ENCODE data around the gene SOX9. TPM values are rescaled to one million over a fixed set of nuclear protein-coding genes. Genes with fewer than 3 reads are reported as not detected.

The SOX9 gene
- total and polyA plus RNA-seq, 2 experiments from 2014 or later = 16.6 to 18.5 TPM

DNA sequence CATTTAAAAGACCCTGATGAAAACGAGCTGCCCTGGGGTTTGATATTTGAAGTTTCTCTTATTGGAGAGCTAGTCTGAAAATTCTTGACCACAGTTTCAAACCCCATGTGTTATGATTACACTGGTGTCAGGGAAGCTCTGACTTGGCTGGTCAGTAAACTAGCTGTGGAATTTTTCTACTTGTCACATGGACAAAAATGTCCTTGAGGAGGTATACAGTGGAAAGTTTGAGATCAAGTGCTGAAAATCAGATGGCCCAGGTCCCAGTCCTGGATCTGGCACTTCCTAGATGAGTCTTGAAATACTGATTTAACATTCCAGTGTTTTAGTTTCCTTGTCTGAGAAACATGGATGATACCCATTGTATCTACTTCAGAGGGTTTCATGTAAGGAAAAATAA lies 30.7 kb upstream of the SOX9 start:
- Histone ChIP-seq H4K20me1 (ENCODE audit: insufficient read depth) (no peaks in the 10 kb centered on the region), H3K36me3 (ENCODE audit: low read depth) (no peaks in the 10 kb centered on the region), H3K9ac (no peak overlapping the region), H3K27me3 (replicated peaks; ENCODE audit: insufficient read depth) (peaks cover 20% of the 10 kb centered on the region), H3K27ac (no peak overlapping the region), H2AFZ (no peak overlapping the region), H3K4me2 (ENCODE audit: unreplicated experiment) (no peak overlapping the region), H3K4me3 (no peak overlapping the region), H3F3A (ENCODE audit: insufficient read depth) (no peaks in the 10 kb centered on the region), H3K4me1 (ENCODE audit: insufficient read depth) (no peaks in the 10 kb centered on the region), H3K79me2 (ENCODE audit: insufficient read depth) (no peaks in the 10 kb centered on the region), H3K9me3 (ENCODE audit: low read depth) (no peaks in the 10 kb centered on the region), H3K9me2 (ENCODE audit: insufficient read depth) (no peaks in the 10 kb centered on the region)
- peak; percentile 6 for DNase-seq
- in situ Hi-C loops (cut with MboI) = no loop called here
- 3 to 4% methylated on average over 1 of the region's 1 CpG for WGBS, 2 experiments (ENCODE audit: low coverage in 1 of 2, low lambda C conversion rate in 2 of 2, missing lambda C conversion rate in 2 of 2)
- no peak for TF ChIP-seq EZH2phosphoT487 (IDR thresholded peaks at IDR 0.05; ENCODE audit: insufficient read depth, low read depth)
- no peak for TF ChIP-seq EZH2 (IDR thresholded peaks at IDR 0.05; ENCODE audit: insufficient read depth, poor library complexity, severe bottlenecking)

GRCh38 chr17:72092710-72093322 lies 28.0 kb upstream of the SOX9 start:
- 19 to 39% methylated on average over 1 of the region's 1 CpG for WGBS, 2 experiments (ENCODE audit: low coverage in 1 of 2, low lambda C conversion rate in 2 of 2, missing lambda C conversion rate in 2 of 2)
- no peak overlapping the region for H3K27ac ChIP-seq
- no peaks in the 10 kb centered on the region for H3K4me1 ChIP-seq (ENCODE audit: insufficient read depth)
- DNase-seq = no peak
- peaks cover 20% of the 10 kb centered on the region for H3K27me3 ChIP-seq (replicated peaks; ENCODE audit: insufficient read depth)
- H3K79me2 ChIP-seq (ENCODE audit: insufficient read depth) = no peaks in the 10 kb centered on the region
- no peaks in the 10 kb centered on the region for H3F3A ChIP-seq (ENCODE audit: insufficient read depth)
- no peaks in the 10 kb centered on the region for H3K36me3 ChIP-seq (ENCODE audit: low read depth)
- no peak overlapping the region for H2AFZ ChIP-seq
- TF ChIP-seq EZH2 (IDR thresholded peaks at IDR 0.05; ENCODE audit: insufficient read depth, poor library complexity, severe bottlenecking) (no peak), EZH2phosphoT487 (IDR thresholded peaks at IDR 0.05; ENCODE audit: insufficient read depth, low read depth) (no peak)
- no peaks in the 10 kb centered on the region for H3K9me2 ChIP-seq (ENCODE audit: insufficient read depth)
- H3K9ac ChIP-seq = no peak overlapping the region
- H3K4me2 ChIP-seq (ENCODE audit: unreplicated experiment) = no peak overlapping the region
- no peak overlapping the region for H3K4me3 ChIP-seq
- H3K9me3 ChIP-seq (ENCODE audit: low read depth) = no peaks in the 10 kb centered on the region
- no peaks in the 10 kb centered on the region for H4K20me1 ChIP-seq (ENCODE audit: insufficient read depth)
- in situ Hi-C loops (cut with MboI) = no loop called here

DNA sequence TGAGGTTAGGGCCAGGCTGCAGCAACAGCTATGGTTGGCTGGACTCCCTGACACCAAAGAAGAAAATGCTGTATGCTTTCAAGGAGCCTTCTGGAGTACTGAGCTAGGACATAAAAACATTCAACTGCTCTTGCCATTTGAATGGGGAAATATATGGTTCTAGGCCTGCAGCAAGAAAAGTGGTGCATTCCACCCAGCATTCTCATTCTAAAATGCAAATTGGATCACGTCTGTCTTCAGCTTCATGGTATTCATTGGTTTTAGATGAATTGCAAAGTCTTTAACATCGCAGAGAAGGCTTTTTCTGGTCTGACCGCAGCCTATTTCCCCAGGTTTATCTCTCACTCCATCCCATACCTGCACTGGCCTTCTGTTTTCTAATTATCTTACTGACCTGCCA lies 27.1 kb upstream of the SOX9 start:
- Histone ChIP-seq H3K36me3 (ENCODE audit: low read depth) (no peaks in the 10 kb centered on the region), H3K4me1 (ENCODE audit: insufficient read depth) (no peaks in the 10 kb centered on the region), H3K27ac (no peak overlapping the region), H3K4me2 (ENCODE audit: unreplicated experiment) (no peak overlapping the region), H4K20me1 (ENCODE audit: insufficient read depth) (no peaks in the 10 kb centered on the region), H3K79me2 (ENCODE audit: insufficient read depth) (no peaks in the 10 kb centered on the region), H2AFZ (no peak overlapping the region), H3K9ac (no peak overlapping the region), H3K9me2 (ENCODE audit: insufficient read depth) (no peaks in the 10 kb centered on the region), H3K4me3 (no peak overlapping the region), H3K9me3 (ENCODE audit: low read depth) (no peaks in the 10 kb centered on the region), H3K27me3 (replicated peaks; ENCODE audit: insufficient read depth) (peaks cover 11% of the 10 kb centered on the region), H3F3A (ENCODE audit: insufficient read depth) (no peaks in the 10 kb centered on the region)
- in situ Hi-C loops (cut with MboI) = no loop called here
- 44 to 58% methylated on average over 3 of the region's 3 CpGs for WGBS, 2 experiments (ENCODE audit: low coverage in 1 of 2, low lambda C conversion rate in 2 of 2, missing lambda C conversion rate in 2 of 2)
- no peak for DNase-seq
- TF ChIP-seq EZH2phosphoT487 (IDR thresholded peaks at IDR 0.05; ENCODE audit: insufficient read depth, low read depth) (no peak), EZH2 (IDR thresholded peaks at IDR 0.05; ENCODE audit: insufficient read depth, poor library complexity, severe bottlenecking) (no peak)

DNA sequence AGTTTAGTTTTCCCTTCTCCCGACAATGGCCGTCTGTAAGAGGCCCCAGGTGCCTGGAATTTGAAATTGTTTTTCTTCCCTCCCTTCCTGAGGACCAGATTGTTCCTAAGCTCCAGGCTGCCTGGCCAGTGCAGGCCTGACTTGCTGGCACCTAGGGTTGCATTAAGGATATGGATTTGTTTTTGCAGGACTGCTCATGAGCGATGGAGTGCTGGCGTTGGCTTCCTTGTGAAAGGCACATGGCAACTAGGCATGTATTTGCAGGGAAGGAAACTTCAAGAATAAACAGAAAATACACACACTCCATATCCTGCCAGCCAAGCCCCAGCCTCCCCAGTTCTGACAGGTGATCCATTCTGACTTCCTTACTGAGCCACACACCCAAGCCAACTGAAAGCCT lies 25.5 kb upstream of the SOX9 start:
- Histone ChIP-seq H3F3A (ENCODE audit: insufficient read depth) (no peaks in the 10 kb centered on the region), H3K9me2 (ENCODE audit: insufficient read depth) (no peaks in the 10 kb centered on the region), H3K79me2 (ENCODE audit: insufficient read depth) (no peaks in the 10 kb centered on the region), H3K27ac (no peak overlapping the region), H3K36me3 (ENCODE audit: low read depth) (no peaks in the 10 kb centered on the region), H3K9me3 (ENCODE audit: low read depth) (no peaks in the 10 kb centered on the region), H3K27me3 (replicated peaks; ENCODE audit: insufficient read depth) (peaks cover 7% of the 10 kb centered on the region), H3K4me2 (ENCODE audit: unreplicated experiment) (no peak overlapping the region), H3K4me1 (ENCODE audit: insufficient read depth) (peaks cover 9% of the 10 kb centered on the region; the same call in 1 of the 2 replicates), H4K20me1 (ENCODE audit: insufficient read depth) (no peaks in the 10 kb centered on the region), H2AFZ (no peak overlapping the region), H3K4me3 (no peak overlapping the region), H3K9ac (no peak overlapping the region)
- TF ChIP-seq EZH2 (IDR thresholded peaks at IDR 0.05; ENCODE audit: insufficient read depth, poor library complexity, severe bottlenecking) (no peak), EZH2phosphoT487 (IDR thresholded peaks at IDR 0.05; ENCODE audit: insufficient read depth, low read depth) (no peak)
- 61 to 71% methylated on average over 4 of the region's 4 CpGs for WGBS, 2 experiments (ENCODE audit: low coverage in 1 of 2, low lambda C conversion rate in 2 of 2, missing lambda C conversion rate in 2 of 2)
- DNase-seq = no peak
- in situ Hi-C loops (cut with MboI) = no loop called here
